ENCODE measurements around the gene ANKFY1.

The ANKFY1 gene

GRCh38 chr17:4176808-4177472, 86.8 kb downstream of the ANKFY1 start:
- CTCF ChIA-PET = interaction anchor here (0.7 to 4.3 kb wide), 4 partner anchors 10 to 681 kb away, joined by 3 to 12 read pairs (median 5); no protein-coding TSS in a partner anchor
- TF ChIP-seq, protein P1, sequence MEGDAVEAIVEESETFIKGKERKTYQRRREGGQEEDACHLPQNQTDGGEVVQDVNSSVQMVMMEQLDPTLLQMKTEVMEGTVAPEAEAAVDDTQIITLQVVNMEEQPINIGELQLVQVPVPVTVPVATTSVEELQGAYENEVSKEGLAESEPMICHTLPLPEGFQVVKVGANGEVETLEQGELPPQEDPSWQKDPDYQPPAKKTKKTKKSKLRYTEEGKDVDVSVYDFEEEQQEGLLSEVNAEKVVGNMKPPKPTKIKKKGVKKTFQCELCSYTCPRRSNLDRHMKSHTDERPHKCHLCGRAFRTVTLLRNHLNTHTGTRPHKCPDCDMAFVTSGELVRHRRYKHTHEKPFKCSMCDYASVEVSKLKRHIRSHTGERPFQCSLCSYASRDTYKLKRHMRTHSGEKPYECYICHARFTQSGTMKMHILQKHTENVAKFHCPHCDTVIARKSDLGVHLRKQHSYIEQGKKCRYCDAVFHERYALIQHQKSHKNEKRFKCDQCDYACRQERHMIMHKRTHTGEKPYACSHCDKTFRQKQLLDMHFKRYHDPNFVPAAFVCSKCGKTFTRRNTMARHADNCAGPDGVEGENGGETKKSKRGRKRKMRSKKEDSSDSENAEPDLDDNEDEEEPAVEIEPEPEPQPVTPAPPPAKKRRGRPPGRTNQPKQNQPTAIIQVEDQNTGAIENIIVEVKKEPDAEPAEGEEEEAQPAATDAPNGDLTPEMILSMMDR (IDR thresholded peaks at IDR 0.05; ENCODE audit: control extremely low read depth, extremely low read depth, low read depth, missing control alignments) = no peak
- POLR2A ChIA-PET = no interaction called here

GRCh38 chr17:4175921-4176807, 87.6 kb downstream of the ANKFY1 start:
- ChIA-PET POLR2A (no interaction called here), CTCF (interaction anchor here (0.7 to 4.3 kb wide), 6 partner anchors 9 to 682 kb away, joined by 3 to 12 read pairs (median 3); no protein-coding TSS in a partner anchor)
- peak; percentile 36 for DNase-seq (ENCODE audit: extremely low spot score)
- TF ChIP-seq, protein P1 (IDR thresholded peaks at IDR 0.05; ENCODE audit: control extremely low read depth, extremely low read depth, low read depth, missing control alignments) = no peak

More at GRCh38 chr17:4176808-4177472, 86.8 kb downstream of the ANKFY1 start:
- no peak for DNase-seq (ENCODE audit: extremely low spot score)

DNA sequence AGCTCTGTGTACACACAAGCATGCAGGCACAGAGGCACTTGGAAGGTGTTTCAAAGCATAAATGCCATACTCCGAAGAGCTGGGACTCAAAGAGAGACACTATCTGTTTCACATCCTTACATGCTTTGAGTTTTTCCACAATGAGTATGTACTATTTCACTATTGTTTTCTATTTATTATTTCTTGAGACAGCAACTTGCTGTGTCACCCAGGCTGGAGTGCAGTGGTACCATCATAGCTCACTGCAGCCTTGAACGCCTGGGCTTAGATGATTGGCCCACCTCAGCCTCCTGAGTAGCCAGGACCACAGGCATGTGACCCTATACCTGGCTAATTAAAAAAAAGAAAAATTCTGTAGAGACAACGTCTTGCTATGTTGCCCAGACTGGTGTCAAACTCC, 89.2 kb downstream of the ANKFY1 start:
- TF ChIP-seq, protein P1 (IDR thresholded peaks at IDR 0.05; ENCODE audit: control extremely low read depth, extremely low read depth, low read depth, missing control alignments) = no peak
- POLR2A ChIA-PET = no interaction called here
- no peak for DNase-seq (ENCODE audit: extremely low spot score)
- CTCF ChIA-PET = interaction anchor here (4.3 kb wide), 1 partner anchor 26 kb away, joined by 12 read pairs; no protein-coding TSS in a partner anchor

- TF ChIP-seq, protein P1 (IDR thresholded peaks at IDR 0.05; ENCODE audit: control extremely low read depth, extremely low read depth, low read depth, missing control alignments) = no peak
- CTCF ChIA-PET = interaction anchor here (4.3 kb wide), 1 partner anchor 27 kb away, joined by 12 read pairs; no protein-coding TSS in a partner anchor
- POLR2A ChIA-PET = no interaction called here
- no peak for DNase-seq (ENCODE audit: extremely low spot score)
Observed at GRCh38 chr17:4173781-4174180, 90.0 kb downstream of the ANKFY1 start.

GRCh38 chr17:4172356-4172755, 91.4 kb downstream of the ANKFY1 start:
- no peak for DNase-seq (ENCODE audit: extremely low spot score)
- CTCF ChIA-PET = interaction anchor here (1.0 kb wide), 1 partner anchor 12 kb away, joined by 3 read pairs; no protein-coding TSS in a partner anchor
- POLR2A ChIA-PET = no interaction called here
- TF ChIP-seq, protein P1 (IDR thresholded peaks at IDR 0.05; ENCODE audit: control extremely low read depth, extremely low read depth, low read depth, missing control alignments) = no peak

DNA sequence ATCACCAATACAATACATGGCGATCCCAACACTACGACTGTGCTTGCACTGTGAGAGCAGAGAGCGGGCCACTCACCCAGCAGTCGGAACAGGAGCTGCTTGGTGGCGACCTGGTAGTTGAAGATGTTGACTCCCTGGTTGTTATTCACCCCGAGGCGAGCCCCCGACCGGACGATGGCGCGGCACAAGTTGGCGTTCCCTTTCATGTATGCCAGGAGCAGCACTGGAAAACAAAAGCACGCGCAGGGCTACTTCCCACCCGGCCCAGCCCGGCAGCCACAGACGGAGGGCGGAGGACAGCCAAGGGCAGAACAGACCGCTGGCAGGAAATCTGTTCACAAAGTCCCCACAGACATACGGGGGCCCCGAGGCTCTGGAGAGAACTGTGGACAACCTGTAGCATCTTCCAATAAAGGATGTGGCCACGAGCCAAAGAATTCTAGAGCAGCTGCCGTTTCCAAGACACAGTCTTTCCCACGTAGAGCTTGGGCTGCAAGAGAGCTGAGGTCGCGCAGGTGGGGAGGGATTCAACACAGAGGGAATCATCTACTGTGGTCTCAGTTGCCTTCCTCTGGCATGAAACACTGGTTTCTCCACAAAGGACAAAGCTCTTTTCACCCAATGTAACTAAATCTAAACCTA, 93.0 kb downstream of the ANKFY1 start:
- POLR2A ChIA-PET = interaction anchor here (1.0 kb wide), 1 partner anchor 27 kb away, joined by 3 read pairs; the partner anchor contains the start of gene CYB5D2

More for the DNA sequence above, 93.0 kb downstream of the ANKFY1 start:
- CTCF ChIA-PET = interaction anchor here (0.9 kb wide), 1 partner anchor 8 kb away, joined by 3 read pairs; no protein-coding TSS in a partner anchor
- TF ChIP-seq, protein P1 (IDR thresholded peaks at IDR 0.05; ENCODE audit: control extremely low read depth, extremely low read depth, low read depth, missing control alignments) = no peak
- no peak for DNase-seq (ENCODE audit: extremely low spot score)
